ENCODE data around the gene CSTF2.

DNA sequence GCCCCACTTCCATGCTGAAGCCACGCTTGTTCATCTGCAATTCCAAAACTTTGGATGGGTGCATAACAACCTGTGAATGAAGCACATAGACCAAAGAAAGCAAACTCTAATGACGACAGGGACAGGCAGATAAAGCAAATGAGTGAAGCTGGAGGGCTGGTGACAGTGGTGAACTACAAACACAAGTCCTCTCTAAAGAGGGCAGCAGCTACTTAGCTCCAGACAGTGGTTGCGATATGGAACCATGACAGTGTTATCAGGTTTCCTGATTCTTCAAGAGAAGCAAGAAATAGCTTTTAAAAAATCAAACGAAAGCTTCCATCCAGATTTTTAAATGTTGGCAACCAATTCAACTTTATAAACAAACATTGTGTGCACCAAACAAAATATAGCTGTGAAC is 30.1 kb downstream of the CSTF2 start:
- TF ChIP-seq POLR2A (IDR thresholded peaks at IDR 0.05; ENCODE audit: low read depth, low read length) (no peak), POLR2AphosphoS5 (IDR thresholded peaks at IDR 0.05; ENCODE audit: low read depth, low read length) (no peak), TAF1 (IDR thresholded peaks at IDR 0.05; ENCODE audit: borderline replicate concordance, low read depth, low read length) (no peak)

Measured in GM12892 (cell line).